Measurements from ENCODE around the gene PDZD7. TPM values are rescaled to one million over a fixed set of nuclear protein-coding genes. Genes with fewer than 3 reads are reported as not detected.
A peak's percentile ranks its signal among the peaks of the same experiment; 100 is the strongest.

Gene PDZD7
- total RNA-seq, 1 experiment from 2014 or later = 2.6 TPM

- Histone ChIP-seq H2AFZ (ENCODE audit: low read length) (no peak overlapping the region), H3K4me2 (ENCODE audit: low read depth, low read length, poor library complexity, severe bottlenecking) (no peak overlapping the region), H3K27me3 (ENCODE audit: low read length) (no peaks in the 10 kb centered on the region), H3K9ac (ENCODE audit: low read length) (no peak overlapping the region), H3K9me2 (replicated peaks; ENCODE audit: insufficient read depth, low read length) (no peaks in the 10 kb centered on the region), H3K27ac (ENCODE audit: low read length) (no peak overlapping the region), H3K36me3 (ENCODE audit: insufficient read depth, low read length) (no peaks in the 10 kb centered on the region), H4K20me1 (ENCODE audit: insufficient read depth, low read depth, low read length) (no peaks in the 10 kb centered on the region), H3K4me3 (ENCODE audit: low read length) (no peak overlapping the region), H3K79me2 (ENCODE audit: low read length) (peaks cover 38% of the 10 kb centered on the region), H3K4me1 (ENCODE audit: low read length) (peaks cover 23% of the 10 kb centered on the region), H3K9me3 (ENCODE audit: low read length) (no peaks in the 10 kb centered on the region)
- no peak for DNase-seq
These were observed 25.6 kb upstream of the PDZD7 start for GRCh38 chr10:101056365-101057151.

GRCh38 chr10:101055411-101055810, 24.5 kb upstream of the PDZD7 start:
- DNase-seq = peak; percentile 61
- H3K27me3 ChIP-seq (ENCODE audit: low read length) = no peaks in the 10 kb centered on the region
- no peak overlapping the region for H3K4me3 ChIP-seq (ENCODE audit: low read length)
- no peaks in the 10 kb centered on the region for H3K9me2 ChIP-seq (replicated peaks; ENCODE audit: insufficient read depth, low read length)
- H3K9me3 ChIP-seq (ENCODE audit: low read length) = no peaks in the 10 kb centered on the region
- peaks cover 33% of the 10 kb centered on the region for H3K79me2 ChIP-seq (ENCODE audit: low read length)
- no peak overlapping the region for H3K4me2 ChIP-seq (ENCODE audit: low read depth, low read length, poor library complexity, severe bottlenecking)
- no peak overlapping the region for H2AFZ ChIP-seq (ENCODE audit: low read length)
- H4K20me1 ChIP-seq (ENCODE audit: insufficient read depth, low read depth, low read length) = no peaks in the 10 kb centered on the region
- H3K4me1 ChIP-seq (ENCODE audit: low read length) = peaks cover 28% of the 10 kb centered on the region
- no peak overlapping the region for H3K9ac ChIP-seq (ENCODE audit: low read length)
- H3K27ac ChIP-seq (ENCODE audit: low read length) = no peak overlapping the region
- H3K36me3 ChIP-seq (ENCODE audit: insufficient read depth, low read length) = no peaks in the 10 kb centered on the region

DNA sequence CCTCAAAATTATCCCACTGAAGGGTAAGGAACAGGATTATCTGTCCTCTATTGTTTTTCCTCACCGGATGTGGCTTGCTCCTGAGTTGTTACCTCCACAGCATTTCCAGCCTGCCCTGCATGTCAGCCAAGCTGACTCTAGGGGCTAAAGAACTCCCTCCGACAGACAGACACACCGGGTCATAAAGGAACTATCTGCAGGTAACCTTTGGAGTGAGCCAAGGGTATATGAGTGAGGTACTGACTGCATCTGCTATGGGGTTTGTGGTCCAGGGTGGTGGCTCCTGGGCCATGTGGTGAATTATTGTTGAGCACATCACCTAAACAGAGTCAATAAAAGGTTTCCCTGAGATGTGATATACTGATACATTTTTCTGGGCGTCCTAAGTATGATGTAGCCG, 23.9 kb upstream of the PDZD7 start:
- no peaks in the 10 kb centered on the region for H4K20me1 ChIP-seq (ENCODE audit: insufficient read depth, low read depth, low read length)
- H3K27ac ChIP-seq (ENCODE audit: low read length) = no peak overlapping the region
- peaks cover 28% of the 10 kb centered on the region for H3K79me2 ChIP-seq (ENCODE audit: low read length)
- peaks cover 33% of the 10 kb centered on the region for H3K4me1 ChIP-seq (ENCODE audit: low read length)
- H3K4me2 ChIP-seq (ENCODE audit: low read depth, low read length, poor library complexity, severe bottlenecking) = no peak overlapping the region
- H2AFZ ChIP-seq (ENCODE audit: low read length) = no peak overlapping the region
- no peaks in the 10 kb centered on the region for H3K27me3 ChIP-seq (ENCODE audit: low read length)
- no peak for DNase-seq
- H3K4me3 ChIP-seq (ENCODE audit: low read length) = no peak overlapping the region
- H3K9me3 ChIP-seq (ENCODE audit: low read length) = no peaks in the 10 kb centered on the region
- no peaks in the 10 kb centered on the region for H3K9me2 ChIP-seq (replicated peaks; ENCODE audit: insufficient read depth, low read length)
- H3K9ac ChIP-seq (ENCODE audit: low read length) = no peak overlapping the region
- H3K36me3 ChIP-seq (ENCODE audit: insufficient read depth, low read length) = no peaks in the 10 kb centered on the region

DNA sequence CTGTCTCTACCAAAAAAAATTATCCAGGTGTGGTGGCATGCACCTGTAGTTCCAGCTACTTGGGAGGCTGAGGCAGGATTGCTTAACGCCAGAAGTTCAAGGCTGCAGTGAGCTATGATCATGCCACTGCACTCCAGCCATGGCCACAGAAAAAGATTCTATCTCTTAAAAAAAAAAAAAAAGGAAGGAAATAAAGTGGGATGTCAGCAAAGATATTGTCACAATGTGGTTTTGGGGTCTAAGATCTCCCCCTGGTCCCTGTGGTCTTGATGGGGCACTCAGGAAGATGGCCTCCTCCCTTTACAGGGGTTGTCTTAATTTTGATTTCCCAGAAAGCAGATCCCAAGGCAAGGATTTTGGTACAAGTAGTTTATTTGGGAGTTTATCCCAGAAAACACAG, 23.4 kb upstream of the PDZD7 start:
- Histone ChIP-seq H3K9me3 (ENCODE audit: low read length) (no peaks in the 10 kb centered on the region), H3K4me2 (ENCODE audit: low read depth, low read length, poor library complexity, severe bottlenecking) (no peak overlapping the region), H3K27me3 (ENCODE audit: low read length) (no peaks in the 10 kb centered on the region), H3K9ac (ENCODE audit: low read length) (no peak overlapping the region), H3K4me1 (ENCODE audit: low read length) (peaks cover 29% of the 10 kb centered on the region), H2AFZ (ENCODE audit: low read length) (no peak overlapping the region), H4K20me1 (ENCODE audit: insufficient read depth, low read depth, low read length) (no peaks in the 10 kb centered on the region), H3K36me3 (ENCODE audit: insufficient read depth, low read length) (no peaks in the 10 kb centered on the region), H3K4me3 (ENCODE audit: low read length) (no peak overlapping the region), H3K79me2 (ENCODE audit: low read length) (peaks cover 22% of the 10 kb centered on the region), H3K9me2 (replicated peaks; ENCODE audit: insufficient read depth, low read length) (no peaks in the 10 kb centered on the region), H3K27ac (ENCODE audit: low read length) (no peak overlapping the region)
- DNase-seq = no peak

DNA sequence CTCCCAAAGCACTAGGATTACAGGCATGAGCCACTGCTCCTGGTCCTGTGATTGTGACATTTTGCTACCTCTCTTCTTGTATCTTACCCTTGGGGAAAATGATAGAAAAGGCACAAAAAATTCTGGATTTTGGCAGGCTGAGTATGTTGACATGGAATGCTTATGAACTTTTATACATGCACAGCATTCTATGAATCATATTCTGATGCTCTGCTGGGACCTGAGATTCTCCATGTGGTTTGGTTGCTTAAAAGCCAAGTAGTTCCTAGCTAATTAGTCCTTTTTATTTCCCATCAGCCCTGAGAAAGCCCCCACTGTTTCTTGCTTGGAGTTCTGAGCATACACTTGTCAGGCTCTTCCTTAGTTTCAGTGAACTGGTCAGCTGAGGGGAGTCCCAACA, 22.6 kb upstream of the PDZD7 start:
- no peak overlapping the region for H3K4me3 ChIP-seq (ENCODE audit: low read length)
- no peak overlapping the region for H2AFZ ChIP-seq (ENCODE audit: low read length)
- no peak for DNase-seq
- no peaks in the 10 kb centered on the region for H3K27me3 ChIP-seq (ENCODE audit: low read length)
- H3K36me3 ChIP-seq (ENCODE audit: insufficient read depth, low read length) = no peaks in the 10 kb centered on the region
- no peak overlapping the region for H3K4me2 ChIP-seq (ENCODE audit: low read depth, low read length, poor library complexity, severe bottlenecking)
- no peaks in the 10 kb centered on the region for H3K9me3 ChIP-seq (ENCODE audit: low read length)
- no peak overlapping the region for H3K27ac ChIP-seq (ENCODE audit: low read length)
- no peak overlapping the region for H3K9ac ChIP-seq (ENCODE audit: low read length)
- H3K4me1 ChIP-seq (ENCODE audit: low read length) = peaks cover 22% of the 10 kb centered on the region
- H3K9me2 ChIP-seq (replicated peaks; ENCODE audit: insufficient read depth, low read length) = no peaks in the 10 kb centered on the region
- H3K79me2 ChIP-seq (ENCODE audit: low read length) = peaks cover 16% of the 10 kb centered on the region
- no peaks in the 10 kb centered on the region for H4K20me1 ChIP-seq (ENCODE audit: insufficient read depth, low read depth, low read length)

DNA sequence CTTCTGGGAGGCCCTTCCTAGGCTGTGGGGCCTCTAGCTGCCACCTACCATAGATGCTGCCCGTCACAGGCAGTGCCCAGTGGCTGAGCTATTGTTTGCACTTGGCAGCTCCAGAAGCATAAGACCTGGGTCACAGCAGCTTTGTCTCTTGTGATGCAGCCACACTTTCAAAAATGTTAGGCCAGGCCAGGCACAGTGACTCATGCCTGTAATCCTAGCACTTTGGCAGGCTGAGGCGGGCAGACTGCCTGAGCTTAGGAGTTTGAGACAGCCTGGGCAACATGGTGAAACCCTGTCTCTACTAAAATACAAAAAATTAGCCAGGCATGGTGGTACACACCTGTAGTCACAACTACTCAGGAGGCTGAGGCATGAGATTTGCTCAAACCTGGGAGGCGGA, 21.4 kb upstream of the PDZD7 start:
- H3K4me2 ChIP-seq (ENCODE audit: low read depth, low read length, poor library complexity, severe bottlenecking) = no peak overlapping the region
- no peak overlapping the region for H3K9ac ChIP-seq (ENCODE audit: low read length)
- H3K27me3 ChIP-seq (ENCODE audit: low read length) = no peaks in the 10 kb centered on the region
- no peaks in the 10 kb centered on the region for H4K20me1 ChIP-seq (ENCODE audit: insufficient read depth, low read depth, low read length)
- no peak for DNase-seq
- no peak overlapping the region for H3K27ac ChIP-seq (ENCODE audit: low read length)
- no peak overlapping the region for H2AFZ ChIP-seq (ENCODE audit: low read length)
- H3K79me2 ChIP-seq (ENCODE audit: low read length) = peaks cover 6% of the 10 kb centered on the region
- peaks cover 17% of the 10 kb centered on the region for H3K4me1 ChIP-seq (ENCODE audit: low read length)
- H3K9me2 ChIP-seq (replicated peaks; ENCODE audit: insufficient read depth, low read length) = no peaks in the 10 kb centered on the region
- no peaks in the 10 kb centered on the region for H3K36me3 ChIP-seq (ENCODE audit: insufficient read depth, low read length)
- H3K9me3 ChIP-seq (ENCODE audit: low read length) = no peaks in the 10 kb centered on the region
- no peak overlapping the region for H3K4me3 ChIP-seq (ENCODE audit: low read length)

GRCh38 chr10:101050208-101051069, 19.5 kb upstream of the PDZD7 start:
- Histone ChIP-seq H3K4me2 (ENCODE audit: low read depth, low read length, poor library complexity, severe bottlenecking) (peak overlapping the region; percentile 78), H3K27me3 (ENCODE audit: low read length) (no peaks in the 10 kb centered on the region), H3K9ac (ENCODE audit: low read length) (peak overlapping the region; percentile 68), H2AFZ (ENCODE audit: low read length) (peak overlapping the region; percentile 96), H3K79me2 (ENCODE audit: low read length) (no peaks in the 10 kb centered on the region), H3K4me3 (ENCODE audit: low read length) (peak overlapping the region; percentile 69), H3K36me3 (ENCODE audit: insufficient read depth, low read length) (no peaks in the 10 kb centered on the region), H3K27ac (ENCODE audit: low read length) (no peak overlapping the region), H4K20me1 (ENCODE audit: insufficient read depth, low read depth, low read length) (no peaks in the 10 kb centered on the region), H3K9me2 (replicated peaks; ENCODE audit: insufficient read depth, low read length) (no peaks in the 10 kb centered on the region), H3K9me3 (ENCODE audit: low read length) (no peaks in the 10 kb centered on the region), H3K4me1 (ENCODE audit: low read length) (peaks cover 14% of the 10 kb centered on the region)
- peak; percentile 93 for DNase-seq

Data from Karpas-422 (cell line).